ENCODE results near the gene AK2. TPM values are rescaled to one million over a fixed set of nuclear protein-coding genes. Genes with fewer than 3 reads are reported as not detected.

AK2 gene
- total and polyA plus RNA-seq, 2 donors (not counting 1 experiment from before 2014, with no cell fraction given), result 66.8 to 109 TPM

- Mint-ChIP-seq H3K4me3 (no peak overlapping the region), H3K27me3 (no peaks in the 10 kb centered on the region), H3K4me1 (no peaks in the 10 kb centered on the region), H3K27ac (no peak overlapping the region), H3K9me3 (ENCODE audit: insufficient read depth) (no peaks in the 10 kb centered on the region)
- DNase-seq (no peak), ATAC-seq (ENCODE audit: low read depth) (no peak)
- H3K27ac ChIP-seq (ENCODE audit: low read length in 2 of 2), result no peak overlapping the region
- peaks cover 21 to 72% of the 10 kb centered on the region in 2 experiments for H3K36me3 ChIP-seq (replicated peaks in 1 of 2; ENCODE audit: control extremely low read depth in 1 of 2, control insufficient read depth in 1 of 2, extremely low read depth in 1 of 2, insufficient read depth in 2 of 2, low read length in 1 of 2)
- WGBS (ENCODE audit: insufficient coverage), result 94% methylated on average over 2 of the region's 3 CpGs
- peaks cover 6% of the 10 kb centered on the region for H4K20me1 ChIP-seq (ENCODE audit: control insufficient read depth, insufficient read depth, low read length, poor library complexity, severe bottlenecking)
- ChIA-PET POLR2A (no interaction called here), CTCF (no interaction called here)
- no peak overlapping the region for H2AFZ ChIP-seq (ENCODE audit: insufficient read depth, low read depth, low read length, poor library complexity, severe bottlenecking)
- peaks cover 3% of the 10 kb centered on the region for H3K79me2 ChIP-seq (ENCODE audit: control insufficient read depth, insufficient read depth, low read length)
- no peak overlapping the region for H3K4me2 ChIP-seq (replicated peaks; ENCODE audit: low read depth, low read length, poor library complexity, severe bottlenecking)
- H3K4me1 ChIP-seq (ENCODE audit: control insufficient read depth in 2 of 2, insufficient read depth in 2 of 2, low read length in 2 of 2), result no peaks in the 10 kb centered on the region
- intact Hi-C loops (cut with micrococcal nuclease), result no loop called here
- no peak overlapping the region for H3K4me3 ChIP-seq (ENCODE audit: control extremely low read depth in 1 of 5, extremely low read depth in 1 of 5, insufficient read depth in 1 of 5, low read depth in 2 of 5, low read length in 4 of 5)
- TF ChIP-seq CTCF (IDR thresholded peaks at IDR 0.05) (no peak), EZH2 (IDR thresholded peaks at IDR 0.05; ENCODE audit: borderline replicate concordance, insufficient read depth, low read depth, low read length, poor library complexity, severe bottlenecking) (no peak)
- H3K9me3 ChIP-seq (ENCODE audit: control extremely low read depth in 1 of 3, control insufficient read depth in 2 of 3, insufficient read depth in 1 of 3, low read length in 2 of 3), result no peaks in the 10 kb centered on the region
- no peak overlapping the region for H3K9ac ChIP-seq (ENCODE audit: low read length)
- H3K27me3 ChIP-seq (replicated peaks in 1 of 4; ENCODE audit: control extremely low read depth in 1 of 4, control insufficient read depth in 3 of 4, insufficient read depth in 4 of 4, low read length in 3 of 4), result no peaks in the 10 kb centered on the region
These were observed 18.6 kb downstream of the AK2 start for GRCh38 chr1:33018112-33018511.

DNA sequence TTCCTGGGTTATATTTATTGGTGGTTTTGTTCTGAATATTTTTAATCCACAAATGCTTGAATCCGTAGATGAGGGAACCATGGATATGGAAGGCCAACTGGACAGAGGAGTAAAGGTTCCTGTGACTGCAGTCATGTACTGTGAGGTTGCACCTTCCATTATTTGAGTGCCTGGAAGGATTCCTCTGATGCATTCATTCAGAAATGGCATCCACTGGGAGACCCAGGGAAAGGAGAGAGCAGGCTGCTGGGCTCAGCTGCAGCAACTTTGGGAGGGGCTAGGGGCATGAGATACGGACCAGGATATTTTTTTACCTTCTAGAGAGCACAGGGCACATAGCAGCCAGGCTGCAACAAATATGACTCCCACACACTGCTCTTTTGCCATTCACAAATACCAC lies 19.5 kb downstream of the AK2 start:
- no peak for DNase-seq
- WGBS (ENCODE audit: insufficient coverage), result 100% methylated on average over 1 of the region's 2 CpGs
- H3K27me3 ChIP-seq (replicated peaks in 1 of 4; ENCODE audit: control extremely low read depth in 1 of 4, control insufficient read depth in 3 of 4, insufficient read depth in 4 of 4, low read length in 3 of 4), result no peaks in the 10 kb centered on the region
- ATAC-seq (ENCODE audit: low read depth), result no peak
- Mint-ChIP-seq H3K27ac (no peak overlapping the region), H3K4me1 (no peaks in the 10 kb centered on the region), H3K4me3 (no peak overlapping the region), H3K9me3 (ENCODE audit: insufficient read depth) (no peaks in the 10 kb centered on the region), H3K27me3 (no peaks in the 10 kb centered on the region)
- H3K4me3 ChIP-seq (ENCODE audit: control extremely low read depth in 1 of 5, extremely low read depth in 1 of 5, insufficient read depth in 1 of 5, low read depth in 2 of 5, low read length in 4 of 5), result no peak overlapping the region
- no peak overlapping the region for H3K9ac ChIP-seq (ENCODE audit: low read length)
- H2AFZ ChIP-seq (ENCODE audit: insufficient read depth, low read depth, low read length, poor library complexity, severe bottlenecking), result no peak overlapping the region
- peaks cover 6% of the 10 kb centered on the region for H4K20me1 ChIP-seq (ENCODE audit: control insufficient read depth, insufficient read depth, low read length, poor library complexity, severe bottlenecking)
- intact Hi-C loops (cut with micrococcal nuclease), result no loop called here
- H3K9me3 ChIP-seq (ENCODE audit: control extremely low read depth in 1 of 3, control insufficient read depth in 2 of 3, insufficient read depth in 1 of 3, low read length in 2 of 3), result no peaks in the 10 kb centered on the region
- H3K4me2 ChIP-seq (replicated peaks; ENCODE audit: low read depth, low read length, poor library complexity, severe bottlenecking), result no peak overlapping the region
- no peak for TF ChIP-seq CTCF (IDR thresholded peaks at IDR 0.05)
- TF ChIP-seq EZH2 (IDR thresholded peaks at IDR 0.05; ENCODE audit: borderline replicate concordance, insufficient read depth, low read depth, low read length, poor library complexity, severe bottlenecking), result no peak
- ChIA-PET POLR2A (no interaction called here), CTCF (interaction anchor here (1.4 kb wide), 1 partner anchor 29 kb away, joined by 3 read pairs; no protein-coding TSS in a partner anchor)
- H3K4me1 ChIP-seq (ENCODE audit: control insufficient read depth in 2 of 2, insufficient read depth in 2 of 2, low read length in 2 of 2), result no peaks in the 10 kb centered on the region
- peaks cover 3% of the 10 kb centered on the region for H3K79me2 ChIP-seq (ENCODE audit: control insufficient read depth, insufficient read depth, low read length)
- H3K27ac ChIP-seq (ENCODE audit: low read length in 2 of 2), result no peak overlapping the region
- peaks cover 19 to 72% of the 10 kb centered on the region in 2 experiments for H3K36me3 ChIP-seq (replicated peaks in 1 of 2; ENCODE audit: control extremely low read depth in 1 of 2, control insufficient read depth in 1 of 2, extremely low read depth in 1 of 2, insufficient read depth in 2 of 2, low read length in 1 of 2)
